SU-DHL-6 (cell line): ENCODE results near the gene STPG4.
"Not testable (repeated sequence)": the region's sequence is repeated elsewhere in the genome, so short reads cannot be mapped to it uniquely, and the experiment has no call there.

Source experiments
- CTCF ChIP-seq: fragments of 200-600 bp; sonication (generic); IDR thresholded peaks from one replicate; pipeline ENCODE4 v1.5.1; 2017; ENCODE audit warnings: antibody characterized with exemption, mild to moderate bottlenecking, low read length, moderate library complexity; ENCODE audit not compliant: insufficient read depth, poor library complexity, severe bottlenecking
- EZH2phosphoT487 ChIP-seq: fragments of 200-600 bp; sonication (generic), shearing (Covaris generic); conservative IDR thresholded peaks from 2 replicates; pipeline ENCODE4 v1.6.1; 2018; ENCODE audit warnings: mild to moderate bottlenecking, antibody characterized with exemption, low read length, moderate library complexity, mixed read lengths

GRCh38 chr2:47108267-47109006, 46.7 kb downstream of the STPG4 start:
- TF ChIP-seq CTCF, EZH2phosphoT487: not testable (repeated sequence)
